SK-N-MC (cell line): ENCODE data around the gene DOC2B.
"Not testable (repeated sequence)": the region's sequence is repeated elsewhere in the genome, so short reads cannot be mapped to it uniquely, and the experiment has no call there.

ENCODE experiments used
- DNase-seq: peaks from one replicate; pipeline ENCODE4 v3.0.0-alpha.2; 2011; ENCODE audit warnings: low read depth, low spot score
- H3K27ac ChIP-seq: fragments of 200-600 bp; sonication (generic); 2 replicates; pipeline ENCODE4 v1.5.1; 2016; ENCODE audit warnings: mixed run types
- H3K36me3 ChIP-seq: fragments of 200-600 bp; sonication (generic); 2 replicates; pipeline ENCODE4 v1.6.1; 2017; ENCODE audit warnings: antibody characterized with exemption, low read length, mixed read lengths; ENCODE audit not compliant: insufficient read depth
- H3K4me3 ChIP-seq: fragments of 200-600 bp; sonication (generic); 2 replicates; pipeline ENCODE4 v1.5.1; 2016
- H3K9ac ChIP-seq: fragments of 200-600 bp; sonication (generic); 2 replicates; pipeline ENCODE4 v1.8.0; 2017; ENCODE audit warnings: mixed run types, mixed read lengths; ENCODE audit not compliant: insufficient read length
- H3K9me3 ChIP-seq: fragments of 200-600 bp; sonication (generic); 2 replicates; pipeline ENCODE4 v1.6.1; 2017; ENCODE audit warnings: low read depth, mild to moderate bottlenecking, antibody characterized with exemption, low read length, moderate library complexity, mixed read lengths
- EZH2 ChIP-seq: fragments of 200-600 bp; sonication (generic); IDR thresholded peaks from one replicate; pipeline ENCODE4 v1.6.1; 2017; ENCODE audit warnings: antibody characterized with exemption
- FOXP2 ChIP-seq: optimal IDR thresholded peaks from 2 replicates; pipeline ENCODE3; 2011; ENCODE audit warnings: mild to moderate bottlenecking, moderate library complexity; ENCODE audit not compliant: insufficient read depth; ENCODE audit errors: extremely low read length, control extremely low read depth
- POLR2AphosphoS5 ChIP-seq: IDR thresholded peaks from 2 replicates; pipeline ENCODE4 v1.6.1; 2012; ENCODE audit warnings: mild to moderate bottlenecking, low read depth, low read length, borderline replicate concordance

DOC2B gene

DNA sequence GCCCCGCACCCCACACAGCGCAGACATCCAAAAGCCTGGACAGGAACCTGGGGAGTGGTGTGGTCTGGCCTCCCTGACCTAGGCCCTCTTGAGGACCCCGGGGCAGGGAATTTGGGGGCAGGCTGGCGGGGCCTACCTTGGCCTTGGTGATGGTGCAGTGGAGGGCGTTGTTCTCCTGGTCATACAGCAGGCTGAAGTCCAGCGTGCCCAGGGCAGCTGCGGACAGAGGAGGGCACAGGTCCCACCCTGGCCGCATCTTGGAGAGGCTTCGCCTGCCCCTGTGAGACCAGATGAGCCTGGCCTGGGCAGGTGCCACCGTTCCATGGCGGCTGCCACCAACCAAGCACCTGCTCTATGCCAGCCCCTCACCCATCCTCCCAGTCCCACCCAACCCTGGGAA, 9.0 kb downstream of the DOC2B start:
- no peak overlapping the region for H3K27ac ChIP-seq
- H3K36me3 ChIP-seq = no peaks in the 10 kb centered on the region
- H3K9ac ChIP-seq = no peak overlapping the region
- H3K9me3 ChIP-seq = no peaks in the 10 kb centered on the region
- TF ChIP-seq FOXP2 = no peak
- no peak for TF ChIP-seq POLR2AphosphoS5
- no peak for TF ChIP-seq EZH2
- H3K4me3 ChIP-seq = no peak overlapping the region
- DNase-seq = no peak

DNA sequence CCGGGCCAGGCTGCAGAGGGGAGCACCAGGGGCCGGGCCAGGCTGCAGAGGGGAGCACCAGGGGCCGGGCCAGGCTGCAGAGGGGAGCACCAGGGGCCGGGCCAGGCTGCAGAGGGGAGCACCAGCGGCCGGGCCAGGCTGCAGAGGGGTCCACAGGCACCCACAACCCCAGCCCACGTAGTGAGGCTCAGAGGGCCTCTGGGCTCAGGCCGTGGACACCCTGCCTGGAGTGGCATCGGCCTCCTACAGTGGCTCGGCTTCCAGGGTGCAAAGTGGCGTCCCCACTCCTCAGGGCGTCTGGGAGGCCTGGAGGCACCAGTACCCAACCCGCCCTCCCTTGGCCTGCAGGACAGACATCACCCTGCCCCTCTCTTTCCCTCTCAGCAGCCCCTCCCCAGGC, 9.6 kb downstream of the DOC2B start:
- Histone ChIP-seq H3K4me3 (no peak overlapping the region), H3K9ac (no peak overlapping the region), H3K27ac (no peak overlapping the region), H3K9me3 (no peaks in the 10 kb centered on the region), H3K36me3 (no peaks in the 10 kb centered on the region)
- DNase-seq = no peak
- TF ChIP-seq EZH2 (no peak), FOXP2 (no peak), POLR2AphosphoS5 (no peak)

DNA sequence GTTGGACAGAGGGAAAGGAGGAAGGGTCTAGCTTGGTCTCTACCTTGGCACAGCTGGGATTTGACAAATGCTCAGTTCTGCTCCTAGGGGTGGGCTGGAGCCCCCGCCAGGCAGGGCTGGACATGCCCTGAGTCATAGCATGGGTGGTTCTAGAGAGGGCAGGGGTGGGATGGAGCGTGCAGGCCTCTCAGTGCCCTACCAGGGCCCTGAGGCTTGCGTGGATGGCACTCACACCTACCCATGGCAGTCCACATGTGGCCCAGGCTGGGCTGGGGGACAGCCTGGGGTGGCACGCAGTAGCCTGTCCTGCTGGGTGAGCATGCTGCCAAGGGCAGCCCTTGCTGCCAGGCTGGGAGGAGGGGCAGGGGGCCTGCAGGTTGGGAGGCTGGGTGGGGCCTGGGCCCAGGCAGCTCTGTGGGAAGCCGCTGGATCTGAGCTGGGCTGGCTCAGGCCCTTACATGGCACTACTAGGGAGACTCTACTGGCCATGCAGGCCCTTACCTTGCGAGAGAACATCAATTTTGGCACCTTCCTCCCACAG, 11.2 kb downstream of the DOC2B start:
- TF ChIP-seq EZH2 = no peak
- H3K4me3 ChIP-seq = no peak overlapping the region
- no peak overlapping the region for H3K27ac ChIP-seq
- no peaks in the 10 kb centered on the region for H3K9me3 ChIP-seq
- DNase-seq = no peak
- H3K9ac ChIP-seq = no peak overlapping the region
- H3K36me3 ChIP-seq = no peaks in the 10 kb centered on the region

DNA sequence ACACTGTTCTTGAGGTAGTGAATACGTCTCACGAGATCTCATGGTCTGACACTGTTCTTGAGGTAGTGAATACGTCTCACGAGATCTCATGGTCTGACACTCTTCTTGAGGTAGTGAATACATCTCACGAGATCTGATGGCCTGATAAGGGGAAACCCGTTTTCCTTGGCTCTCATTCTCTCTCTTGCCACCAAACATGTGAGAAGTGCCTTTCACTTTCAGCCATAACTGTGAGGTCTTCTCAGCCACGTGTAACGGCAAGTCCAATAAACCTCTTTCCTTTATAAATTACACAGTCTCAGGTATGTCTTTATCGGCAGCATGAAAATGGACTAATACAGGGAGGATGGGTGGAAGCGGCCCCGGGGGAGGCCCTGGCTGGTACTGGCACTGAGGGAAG, 12.8 kb downstream of the DOC2B start:
- H3K36me3 ChIP-seq, H3K4me3 ChIP-seq, H3K9ac ChIP-seq, H3K27ac ChIP-seq, H3K9me3 ChIP-seq, DNase-seq: not testable (repeated sequence)

DNA sequence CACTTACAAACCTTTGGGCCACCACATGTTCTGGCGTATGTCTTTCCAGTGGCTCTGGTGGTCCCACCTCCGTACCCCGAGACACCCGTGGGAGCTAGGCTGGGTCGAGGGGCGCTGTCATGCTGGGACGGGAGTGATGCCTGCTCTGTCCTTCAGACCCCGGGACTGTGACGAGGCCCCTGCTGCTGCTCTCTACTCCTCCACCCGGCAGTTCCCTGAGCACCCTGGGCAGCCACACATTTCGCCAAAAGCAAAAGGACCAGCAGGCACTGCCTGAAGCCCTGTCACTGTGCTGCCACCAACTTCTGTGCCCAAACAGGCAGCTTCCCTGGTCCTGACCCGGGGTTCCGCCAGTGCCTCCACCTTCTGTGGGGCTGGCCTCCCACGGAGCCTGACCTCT, 15.5 kb downstream of the DOC2B start:
- no peak for DNase-seq
- Histone ChIP-seq H3K36me3 (no peaks in the 10 kb centered on the region; the same call in 1 of the 2 replicates), H3K27ac (no peak overlapping the region), H3K4me3 (no peak overlapping the region), H3K9me3 (no peaks in the 10 kb centered on the region), H3K9ac (no peak overlapping the region)
- no peak for TF ChIP-seq FOXP2

DNA sequence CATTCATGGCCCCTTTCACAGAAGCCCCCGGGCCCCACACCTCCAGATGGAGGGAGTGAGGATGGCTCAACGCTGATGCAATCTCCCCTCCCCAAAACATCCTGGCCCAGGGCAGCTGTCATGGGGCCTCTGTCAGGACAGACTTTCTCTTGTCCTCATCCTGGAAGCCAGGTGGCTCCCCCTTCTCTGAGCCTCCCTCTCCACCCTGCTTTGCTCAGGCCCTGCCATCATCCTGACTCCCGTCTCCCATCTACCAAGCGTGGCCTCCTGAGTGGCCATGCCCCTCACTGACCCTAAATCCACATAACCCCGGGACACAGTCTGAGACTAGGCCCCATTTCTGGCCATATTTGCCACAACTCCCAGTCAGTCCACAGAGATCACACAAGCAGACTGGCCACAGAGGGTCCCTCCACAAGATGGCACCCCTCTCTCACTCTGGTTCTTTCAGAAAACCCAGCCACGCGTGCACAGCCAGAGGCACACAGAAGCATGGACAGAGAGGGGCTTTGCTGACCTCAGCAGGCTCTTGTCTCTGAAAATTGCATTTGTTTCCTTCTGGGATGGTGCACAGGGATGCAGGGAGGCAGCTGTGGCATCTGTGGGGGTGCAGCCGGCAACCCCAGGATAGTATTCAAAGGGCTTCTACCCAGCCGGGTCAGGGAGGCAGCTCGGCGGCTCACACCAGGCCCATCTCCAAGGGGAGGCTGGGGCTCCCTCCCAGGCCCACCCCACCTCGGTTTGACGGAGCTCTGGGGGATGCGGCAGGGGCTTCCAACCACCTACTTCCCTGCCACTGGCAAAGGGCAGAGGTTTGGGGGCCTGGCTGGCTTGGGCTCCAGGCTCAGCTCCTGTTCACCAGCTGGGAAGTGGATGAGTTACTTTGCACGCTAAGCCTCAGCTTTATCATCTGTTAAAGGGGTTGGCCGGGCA, 16.9 kb downstream of the DOC2B start:
- Histone ChIP-seq H3K9me3 (no peaks in the 10 kb centered on the region), H3K27ac (no peak overlapping the region), H3K36me3 (no peaks in the 10 kb centered on the region; the same call in 1 of the 2 replicates), H3K4me3 (no peak overlapping the region), H3K9ac (no peak overlapping the region)
- TF ChIP-seq FOXP2 = no peak
- no peak for TF ChIP-seq POLR2AphosphoS5
- no peak for TF ChIP-seq EZH2
- DNase-seq = no peak

DNA sequence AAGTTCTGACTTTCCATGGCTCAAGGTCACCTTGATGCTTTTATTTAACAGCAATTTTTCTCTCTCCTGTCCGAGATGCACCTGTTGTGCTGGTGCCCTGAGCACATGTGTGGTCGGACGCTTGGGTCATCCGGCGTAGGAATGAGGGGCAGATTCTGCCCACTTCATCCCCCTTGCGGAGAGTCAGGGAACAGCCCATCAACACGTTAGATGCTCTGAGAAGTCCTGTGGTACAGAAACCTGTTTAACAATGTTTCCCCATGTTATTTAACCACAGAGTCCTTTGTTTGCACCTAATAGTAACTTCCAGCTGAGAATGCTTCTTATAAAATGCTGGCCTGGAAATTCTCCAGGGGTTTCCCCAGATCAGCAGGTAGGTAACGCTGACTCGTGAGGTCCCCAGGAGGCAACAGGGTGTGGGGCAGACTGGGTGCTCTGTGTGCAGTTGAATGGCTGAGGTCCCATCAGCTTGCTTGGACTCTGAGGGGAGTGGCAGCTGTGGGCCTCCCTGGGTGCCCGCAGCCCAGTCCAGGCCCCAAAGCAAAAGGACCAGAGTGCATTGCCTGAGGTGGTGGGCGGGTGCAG, 17.8 kb downstream of the DOC2B start:
- H3K4me3 ChIP-seq = no peak overlapping the region
- no peak for TF ChIP-seq POLR2AphosphoS5
- TF ChIP-seq FOXP2 = no peak
- TF ChIP-seq EZH2 = no peak
- H3K9ac ChIP-seq = no peak overlapping the region
- no peak for DNase-seq
- H3K9me3 ChIP-seq = no peaks in the 10 kb centered on the region
- H3K27ac ChIP-seq = no peak overlapping the region
- H3K36me3 ChIP-seq = no peaks in the 10 kb centered on the region; the same call in 1 of the 2 replicates

DNA sequence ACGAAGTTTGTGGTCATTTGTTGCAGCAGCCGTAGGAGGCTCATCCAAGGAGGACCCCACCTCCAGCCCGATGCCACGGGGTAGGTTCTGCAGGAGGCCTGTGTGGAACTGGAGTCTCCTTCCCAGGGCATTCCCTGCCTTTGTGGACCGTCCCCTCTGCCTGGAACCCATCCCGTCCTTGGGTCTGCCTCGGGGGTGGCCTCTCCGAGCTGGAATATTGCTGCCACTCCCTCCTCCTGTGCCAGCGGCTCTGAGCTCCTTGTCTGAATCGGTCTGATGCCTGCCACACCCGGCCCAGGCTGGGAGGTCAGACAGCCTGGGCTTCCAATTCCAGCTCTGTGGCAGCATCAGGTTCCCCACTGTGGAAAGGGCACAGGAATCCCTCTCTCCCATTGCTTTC, 18.8 kb downstream of the DOC2B start:
- Histone ChIP-seq H3K36me3 (no peaks in the 10 kb centered on the region; the same call in 1 of the 2 replicates), H3K9me3 (no peaks in the 10 kb centered on the region), H3K27ac (no peak overlapping the region), H3K9ac (no peak overlapping the region), H3K4me3 (no peak overlapping the region)
- DNase-seq = no peak
- TF ChIP-seq FOXP2 = no peak
- TF ChIP-seq POLR2AphosphoS5 = no peak
- no peak for TF ChIP-seq EZH2

DNA sequence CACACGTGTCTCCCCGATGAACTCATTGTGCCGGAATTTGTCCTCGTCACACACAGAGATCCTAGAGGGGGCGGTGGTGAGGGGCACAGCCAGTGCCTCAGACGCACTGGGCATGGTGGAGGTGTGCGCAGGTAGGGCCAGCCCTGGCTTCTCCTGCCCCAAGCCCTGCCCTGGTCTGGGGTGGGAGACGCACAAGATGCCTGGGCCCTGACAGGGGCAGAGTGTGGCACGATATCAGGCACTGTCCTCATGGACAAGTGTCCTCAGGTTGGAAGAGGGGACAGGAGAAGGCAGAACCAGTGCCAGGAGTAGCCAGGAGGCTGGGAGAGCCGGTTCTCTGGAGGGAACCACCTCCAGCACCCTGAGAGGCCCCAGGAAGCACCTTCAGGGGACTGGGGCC, 20.0 kb downstream of the DOC2B start:
- Histone ChIP-seq H3K27ac (no peak overlapping the region), H3K9ac (no peak overlapping the region), H3K9me3 (no peaks in the 10 kb centered on the region), H3K36me3 (no peaks in the 10 kb centered on the region; the same call in 1 of the 2 replicates), H3K4me3 (no peak overlapping the region)
- DNase-seq = no peak
- TF ChIP-seq POLR2AphosphoS5 = no peak
- TF ChIP-seq EZH2 = no peak
- no peak for TF ChIP-seq FOXP2
